OCI-LY1 (cell line): Measurements from ENCODE around the gene OTOS.

Experiments used
- H2AFZ ChIP-seq: fragments of 200-600 bp; sonication (generic), shearing (Covaris generic); 2 replicates; pipeline ENCODE4 v1.6.0; 2014; ENCODE audit warnings: antibody characterized with exemption, mild to moderate bottlenecking, low read length
- H3F3A ChIP-seq: fragments of 200-600 bp; sonication (generic), shearing (Covaris generic); 2 replicates; pipeline ENCODE4 v1.6.0; 2014; ENCODE audit warnings: mild to moderate bottlenecking, antibody characterized with exemption, low read length, moderate library complexity; ENCODE audit not compliant: insufficient read depth
- H3K27ac ChIP-seq: fragments of 200-600 bp; sonication (generic); 2 replicates; pipeline ENCODE4 v1.5.1; 2014; ENCODE audit warnings: low read length, mixed run types, mild to moderate bottlenecking, low read depth; ENCODE audit not compliant: poor library complexity, severe bottlenecking
- H3K27me3 ChIP-seq: fragments of 200-600 bp; sonication (generic); 2 replicates; pipeline ENCODE4 v1.6.0; 2014; ENCODE audit warnings: antibody characterized with exemption, mild to moderate bottlenecking, low read length, moderate library complexity; ENCODE audit not compliant: insufficient read depth
- H3K36me3 ChIP-seq: fragments of 200-600 bp; sonication (generic); 2 replicates; pipeline ENCODE4 v1.6.1; 2014; ENCODE audit warnings: mild to moderate bottlenecking, antibody characterized with exemption, low read length, moderate library complexity, mixed read lengths; ENCODE audit not compliant: insufficient read depth
- H3K4me1 ChIP-seq: fragments of 200-600 bp; sonication (generic); 2 replicates; pipeline ENCODE4 v1.5.1; 2014; ENCODE audit warnings: mild to moderate bottlenecking, low read length, moderate library complexity; ENCODE audit not compliant: insufficient read depth, severe bottlenecking
- H3K4me2 ChIP-seq: fragments of 200-600 bp; sonication (generic), shearing (Covaris generic); 2 replicates; pipeline ENCODE4 v1.6.1; 2014; ENCODE audit warnings: low read length
- H3K4me3 ChIP-seq: fragments of 200-600 bp; sonication (generic); 2 replicates; pipeline ENCODE4 v1.5.1; 2014; ENCODE audit warnings: low read length, low read depth, mild to moderate bottlenecking, mixed read lengths; ENCODE audit not compliant: poor library complexity, severe bottlenecking
- H3K79me2 ChIP-seq: fragments of 200-600 bp; shearing (Covaris generic); 2 replicates; pipeline ENCODE4 v1.6.1; 2016; ENCODE audit warnings: mixed run types, low read length, mixed read lengths; ENCODE audit not compliant: insufficient read depth
- H3K9ac ChIP-seq: fragments of 200-600 bp; sonication (generic), shearing (Covaris generic); 2 replicates; pipeline ENCODE4 v1.6.1; 2014; ENCODE audit warnings: mild to moderate bottlenecking, low read length, mixed read lengths
- H3K9me2 ChIP-seq: fragments of 200-600 bp; sonication (generic), shearing (Covaris generic); 2 replicates; pipeline ENCODE4 v1.6.1; 2014; ENCODE audit warnings: low read depth, mild to moderate bottlenecking, low read length, mixed read lengths
- H3K9me3 ChIP-seq: fragments of 200-600 bp; shearing (Covaris generic); 2 replicates; pipeline ENCODE4 v1.6.1; 2014; ENCODE audit warnings: low read length, mixed read lengths
- H4K20me1 ChIP-seq: fragments of 200-600 bp; sonication (generic), shearing (Covaris generic); 2 replicates; pipeline ENCODE4 v1.6.0; 2016; ENCODE audit warnings: mild to moderate bottlenecking, low read length; ENCODE audit not compliant: insufficient read depth
- EZH2 ChIP-seq: fragments of 200-600 bp; sonication (generic), shearing (Covaris generic); IDR thresholded peaks from 2 replicates; pipeline ENCODE4 v1.8.0; 2017; ENCODE audit warnings: borderline replicate concordance, mixed run types, mild to moderate bottlenecking, antibody characterized with exemption, low read length, moderate library complexity, mixed read lengths
- TF ChIP-seq, protein P1 (sequence below): fragments of 200-600 bp; sonication (generic), shearing (Covaris generic); IDR thresholded peaks from 2 replicates; pipeline ENCODE4 v1.5.1; 2017; ENCODE audit warnings: mild to moderate bottlenecking, antibody characterized with exemption, low read length, moderate library complexity, mixed read lengths

Gene OTOS

DNA sequence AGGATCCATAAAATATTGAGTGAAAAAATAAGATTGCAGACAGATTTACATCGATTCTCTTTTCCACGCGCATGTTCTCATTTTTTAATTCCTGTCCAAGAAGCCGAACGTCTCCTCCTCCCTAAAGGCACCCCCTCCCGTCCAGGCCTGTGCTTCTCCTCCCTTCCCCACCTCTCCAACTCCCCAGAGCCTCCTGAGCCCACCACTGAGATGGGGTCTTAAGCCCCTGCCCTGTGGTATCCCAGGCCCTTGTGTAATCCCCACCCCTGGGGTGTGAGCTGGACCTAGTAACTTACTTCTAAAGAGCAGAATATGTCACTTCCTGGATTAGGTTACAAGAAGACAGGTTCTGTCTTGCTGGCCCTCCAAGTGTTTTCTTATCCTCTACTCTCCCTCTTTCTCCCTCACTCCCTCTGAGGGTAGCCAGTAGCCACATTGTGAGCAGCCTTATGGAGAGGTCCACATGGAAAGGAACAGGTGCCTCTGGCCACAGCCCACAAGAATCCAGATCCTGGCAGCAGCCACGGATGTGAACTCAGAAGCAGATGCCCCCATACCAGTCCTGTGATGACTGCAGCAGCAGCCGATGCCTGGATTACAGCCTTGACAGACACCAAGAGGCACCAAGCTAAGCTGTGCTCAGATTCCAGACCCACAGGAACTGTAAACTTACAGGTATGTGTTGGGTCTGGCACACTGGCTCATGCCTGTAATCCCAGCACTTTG, 39.6 kb upstream of the OTOS start:
- no peaks in the 10 kb centered on the region for H3K79me2 ChIP-seq
- H3K9me2 ChIP-seq: no peaks in the 10 kb centered on the region
- no peaks in the 10 kb centered on the region for H3F3A ChIP-seq
- no peaks in the 10 kb centered on the region; the same call in 1 of the 2 replicates for H3K27me3 ChIP-seq
- no peak overlapping the region for H2AFZ ChIP-seq
- H4K20me1 ChIP-seq: no peaks in the 10 kb centered on the region
- no peaks in the 10 kb centered on the region for H3K4me1 ChIP-seq
- no peaks in the 10 kb centered on the region for H3K36me3 ChIP-seq
- no peak overlapping the region for H3K9ac ChIP-seq
- no peaks in the 10 kb centered on the region for H3K9me3 ChIP-seq
- TF ChIP-seq, protein P1, sequence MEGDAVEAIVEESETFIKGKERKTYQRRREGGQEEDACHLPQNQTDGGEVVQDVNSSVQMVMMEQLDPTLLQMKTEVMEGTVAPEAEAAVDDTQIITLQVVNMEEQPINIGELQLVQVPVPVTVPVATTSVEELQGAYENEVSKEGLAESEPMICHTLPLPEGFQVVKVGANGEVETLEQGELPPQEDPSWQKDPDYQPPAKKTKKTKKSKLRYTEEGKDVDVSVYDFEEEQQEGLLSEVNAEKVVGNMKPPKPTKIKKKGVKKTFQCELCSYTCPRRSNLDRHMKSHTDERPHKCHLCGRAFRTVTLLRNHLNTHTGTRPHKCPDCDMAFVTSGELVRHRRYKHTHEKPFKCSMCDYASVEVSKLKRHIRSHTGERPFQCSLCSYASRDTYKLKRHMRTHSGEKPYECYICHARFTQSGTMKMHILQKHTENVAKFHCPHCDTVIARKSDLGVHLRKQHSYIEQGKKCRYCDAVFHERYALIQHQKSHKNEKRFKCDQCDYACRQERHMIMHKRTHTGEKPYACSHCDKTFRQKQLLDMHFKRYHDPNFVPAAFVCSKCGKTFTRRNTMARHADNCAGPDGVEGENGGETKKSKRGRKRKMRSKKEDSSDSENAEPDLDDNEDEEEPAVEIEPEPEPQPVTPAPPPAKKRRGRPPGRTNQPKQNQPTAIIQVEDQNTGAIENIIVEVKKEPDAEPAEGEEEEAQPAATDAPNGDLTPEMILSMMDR: no peak
- TF ChIP-seq EZH2: no peak
- no peak overlapping the region for H3K27ac ChIP-seq
- no peak overlapping the region for H3K4me3 ChIP-seq
- no peak overlapping the region for H3K4me2 ChIP-seq

DNA sequence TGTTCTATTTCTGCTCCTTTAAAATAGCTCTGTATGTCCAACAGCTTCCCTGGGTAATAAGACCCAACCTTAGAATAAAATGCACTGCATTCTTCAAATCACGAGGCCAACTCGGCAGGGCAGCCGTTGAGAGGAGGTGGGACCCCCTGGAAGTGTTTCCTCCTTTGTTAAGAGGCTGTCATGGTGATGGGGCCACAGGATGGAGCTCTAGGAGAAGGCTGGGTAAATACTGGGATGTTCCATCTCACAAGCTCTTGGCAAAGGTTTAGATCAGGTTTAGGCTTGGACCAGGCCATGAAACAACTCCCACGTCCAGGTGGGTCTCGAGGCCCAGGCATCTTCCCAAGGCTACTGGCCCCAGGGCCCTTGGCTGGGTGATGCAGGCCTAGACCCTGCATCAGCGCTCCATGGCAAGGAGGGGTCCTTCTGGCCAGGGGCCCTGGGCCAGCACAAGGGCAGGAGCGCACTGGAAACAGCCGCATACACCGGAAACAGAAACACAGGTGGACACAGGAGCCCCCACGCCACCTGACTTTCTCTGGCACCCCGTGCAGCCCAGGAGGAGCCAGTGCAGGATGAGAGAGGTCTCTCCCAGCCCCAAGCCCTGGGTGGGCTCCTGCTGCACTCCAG, 38.8 kb upstream of the OTOS start:
- Histone ChIP-seq H3K4me2 (no peak overlapping the region), H3K27me3 (no peaks in the 10 kb centered on the region; the same call in 1 of the 2 replicates), H3K9me3 (no peaks in the 10 kb centered on the region), H3K9ac (no peak overlapping the region), H2AFZ (no peak overlapping the region), H3K4me3 (no peak overlapping the region), H4K20me1 (no peaks in the 10 kb centered on the region), H3K79me2 (no peaks in the 10 kb centered on the region), H3K27ac (no peak overlapping the region), H3K4me1 (no peaks in the 10 kb centered on the region), H3K36me3 (no peaks in the 10 kb centered on the region), H3K9me2 (no peaks in the 10 kb centered on the region), H3F3A (no peaks in the 10 kb centered on the region)
- TF ChIP-seq, protein P1: no peak
- TF ChIP-seq EZH2: no peak

GRCh38 chr2:240178564-240178963, 38.1 kb upstream of the OTOS start:
- Histone ChIP-seq H3K27ac (no peak overlapping the region), H3K9ac (no peak overlapping the region), H3K4me2 (no peak overlapping the region), H3K9me2 (no peaks in the 10 kb centered on the region), H3K4me3 (no peak overlapping the region), H3K79me2 (no peaks in the 10 kb centered on the region), H3F3A (no peaks in the 10 kb centered on the region), H3K9me3 (no peaks in the 10 kb centered on the region), H3K27me3 (no peaks in the 10 kb centered on the region; the same call in 1 of the 2 replicates), H3K36me3 (no peaks in the 10 kb centered on the region), H2AFZ (no peak overlapping the region), H4K20me1 (no peaks in the 10 kb centered on the region), H3K4me1 (no peaks in the 10 kb centered on the region)
- TF ChIP-seq, protein P1: no peak
- TF ChIP-seq EZH2: no peak
